IMR-90 (cell line): ENCODE data around the gene MAGEB10. TPM values are rescaled to one million over a fixed set of nuclear protein-coding genes. Genes with fewer than 3 reads are reported as not detected.
"Not testable (repeated sequence)": the region's sequence is repeated elsewhere in the genome, so short reads cannot be mapped to it uniquely, and the experiment has no call there.

Experiments used
- ATAC-seq: fragments of 200-7000 bp; cut with Tn5 transposase; 2 replicates; pipeline ENCODE4 v1.9.1; 2020; ENCODE audit warnings: low read depth, mild to moderate bottlenecking, moderate library complexity
- BruUV-seq: library from RNA; stranded (reverse); fragments of 400-500 nt; replicated peaks from 2 replicates; lab custom pipeline; 2021; lab: Mats Ljungman, UMichigan
- CTCF ChIA-PET: fragments of 300-600 bp; formaldehyde crosslinking; extraction: SDS; loops from one replicate; lab custom pipeline; 2021; ENCODE audit warnings: antibody characterized with exemption; lab: Yijun Ruan, JAX
- POLR2A ChIA-PET: fragments of 300-600 bp; sonication (Branson Sonifier 250); formaldehyde crosslinking; loops from one replicate; lab custom pipeline; 2022; ENCODE audit warnings: antibody characterized with exemption; ENCODE audit not compliant: unreplicated experiment; lab: Charles Lee
- DNase-seq: peaks from one replicate; pipeline ENCODE4 v3.0.0; 2013
- H2AFZ ChIP-seq: replicated peaks from 2 replicates; pipeline ENCODE3; 2013; ENCODE audit warnings: low read length, mild to moderate bottlenecking; ENCODE audit not compliant: poor library complexity
- H2AK5ac ChIP-seq: 2 replicates; pipeline ENCODE4 v1.6.1; 2013; ENCODE audit warnings: low read depth, low read length, inconsistent platforms
- H2AK9ac ChIP-seq: replicated peaks from 2 replicates; pipeline ENCODE3; 2013; ENCODE audit warnings: mild to moderate bottlenecking, low read depth, low read length, moderate library complexity; ENCODE audit not compliant: poor library complexity
- H2BK120ac ChIP-seq: 2 replicates; pipeline ENCODE4 v1.6.1; 2013; ENCODE audit warnings: low read depth, low read length, inconsistent platforms
- H2BK15ac ChIP-seq: 3 replicates; pipeline ENCODE4 v1.6.1; 2013; ENCODE audit warnings: low read depth, low read length, inconsistent platforms
- H2BK20ac ChIP-seq: 2 replicates; pipeline ENCODE4 v1.6.1; 2013; ENCODE audit warnings: low read depth, mild to moderate bottlenecking, inconsistent platforms, low read length, moderate library complexity
- H2BK5ac ChIP-seq: 2 replicates; pipeline ENCODE4 v1.6.1; 2013; ENCODE audit warnings: mild to moderate bottlenecking, low read depth, low read length, inconsistent platforms; ENCODE audit not compliant: poor library complexity, severe bottlenecking
- H3K14ac ChIP-seq: replicated peaks from 2 replicates; pipeline ENCODE4 v1.6.1; 2013; ENCODE audit warnings: low read depth, low read length, inconsistent platforms
- H3K18ac ChIP-seq: 2 replicates; pipeline ENCODE4 v1.6.1; 2013; ENCODE audit warnings: low read depth, low read length, control low read depth
- H3K23ac ChIP-seq: 2 replicates; pipeline ENCODE4 v1.6.1; 2013; ENCODE audit warnings: low read depth, low read length, inconsistent platforms
- H3K27ac ChIP-seq: 2 replicates; pipeline ENCODE4 v1.5.1; 2013; ENCODE audit warnings: mild to moderate bottlenecking, control low read depth, low read length; ENCODE audit not compliant: insufficient read depth
- H3K27me3 ChIP-seq: 2 replicates; pipeline ENCODE4 v1.6.1; 2013; ENCODE audit warnings: low read length; ENCODE audit not compliant: control insufficient read depth, insufficient read depth
- H3K36me3 ChIP-seq: 2 replicates; pipeline ENCODE4 v1.6.1; 2013; ENCODE audit warnings: low read length, mixed read lengths; ENCODE audit not compliant: control insufficient read depth, insufficient read depth
- H3K4ac ChIP-seq: 2 replicates; pipeline ENCODE4 v1.6.1; 2013; ENCODE audit warnings: low read depth, low read length, inconsistent platforms
- H3K4me1 ChIP-seq: 2 replicates; pipeline ENCODE4 v1.6.1; 2013; ENCODE audit warnings: low read length, mixed read lengths; ENCODE audit not compliant: control insufficient read depth, insufficient read depth
- H3K4me2 ChIP-seq: 2 replicates; pipeline ENCODE4 v1.6.1; 2013; ENCODE audit warnings: low read depth, mild to moderate bottlenecking, control low read depth, low read length, moderate library complexity
- H3K4me3 ChIP-seq: 2 replicates; pipeline ENCODE4 v1.5.1; 2013; ENCODE audit warnings: low read depth, mild to moderate bottlenecking, control low read depth, low read length, moderate library complexity; ENCODE audit not compliant: insufficient read depth
- H3K56ac ChIP-seq: 2 replicates; pipeline ENCODE4 v1.6.1; 2013; ENCODE audit warnings: low read length, inconsistent platforms; ENCODE audit not compliant: insufficient read depth; ENCODE audit errors: extremely low read depth
- H3K79me1 ChIP-seq, 2 experiments: 2 replicates each; pipeline ENCODE4 v1.6.1; 2013; ENCODE audit warnings: low read length in 2 of 2, inconsistent platforms in 1 of 2, low read depth in 1 of 2
- H3K9ac ChIP-seq: 2 replicates; pipeline ENCODE4 v1.6.1; 2013; ENCODE audit warnings: low read depth, low read length, control low read depth
- H3K9me1 ChIP-seq: 2 replicates; pipeline ENCODE4 v1.6.1; 2013; ENCODE audit warnings: low read length, inconsistent platforms; ENCODE audit not compliant: insufficient read depth
- H3K9me3 ChIP-seq: 2 replicates; pipeline ENCODE4 v1.6.1; 2013; ENCODE audit warnings: low read length; ENCODE audit not compliant: control insufficient read depth, insufficient read depth
- H4K20me1 ChIP-seq: 2 replicates; pipeline ENCODE4 v1.6.1; 2013; ENCODE audit warnings: low read length, inconsistent platforms; ENCODE audit not compliant: insufficient read depth
- H4K5ac ChIP-seq: 2 replicates; pipeline ENCODE4 v1.6.1; 2013; ENCODE audit warnings: mild to moderate bottlenecking, low read depth, low read length, control low read depth
- H4K8ac ChIP-seq, 2 experiments: 2 replicates each; pipeline ENCODE4 v1.6.1; 2013; ENCODE audit warnings: low read depth in 2 of 2, low read length in 2 of 2, control low read depth in 1 of 2, inconsistent platforms in 1 of 2
- H4K91ac ChIP-seq: 2 replicates; pipeline ENCODE4 v1.6.1; 2013; ENCODE audit warnings: low read depth, low read length, inconsistent platforms; ENCODE audit not compliant: insufficient read depth
- WGBS, 2 experiments: methylation state at CpG; one replicate each; pipeline versions ENCODE4 v1.1.5 to v1.1.7; 2013; ENCODE audit warnings: missing lambda C conversion rate in 2 of 2; ENCODE audit not compliant: insufficient read length in 1 of 2; ENCODE audit errors: extremely low coverage in 2 of 2; 5-methylcytosine and 5-hydroxymethylcytosine counted together
- dilution Hi-C: fragments of 300-500 bp; cut with HindIII; formaldehyde crosslinking; loops from one replicate; pipeline ENCODE4 v1.14.3; 2018; ENCODE audit warnings: low sequenced_read_pairs; ENCODE audit not compliant: unreplicated experiment
- in situ Hi-C: fragments of 300-500 bp; cut with MboI; formaldehyde crosslinking; loops from 3 replicates; pipeline ENCODE4 v1.14.3; 2019; ENCODE audit warnings: low sequenced_read_pairs, inconsistent platforms, mixed read lengths
- intact Hi-C: fragments of 100-400 bp; cut with micrococcal nuclease; formaldehyde crosslinking; loops from 2 replicates; pipeline ENCODE4 v1.10.0; 2022
- polyA plus RNA-seq, 3 experiments: library from polyadenylated mRNA; depleted of rRNA; stranded (reverse); fragments of >200 nt; gene quantifications; 2 replicates each; pipeline ENCODE4 v1.2.3, GENCODE V29; 2012; ENCODE audit warnings: low replicate concordance in 1 of 3
- total RNA-seq: library from RNA; depleted of rRNA; stranded (reverse); fragments of >200 nt; gene quantifications from 2 replicates; pipeline ENCODE4 v1.2.3, GENCODE V29; 2012

MAGEB10 gene
- total and polyA plus RNA-seq, 2 of the 4 experiments (the other 2 are of a cell fraction), result not detected

DNA sequence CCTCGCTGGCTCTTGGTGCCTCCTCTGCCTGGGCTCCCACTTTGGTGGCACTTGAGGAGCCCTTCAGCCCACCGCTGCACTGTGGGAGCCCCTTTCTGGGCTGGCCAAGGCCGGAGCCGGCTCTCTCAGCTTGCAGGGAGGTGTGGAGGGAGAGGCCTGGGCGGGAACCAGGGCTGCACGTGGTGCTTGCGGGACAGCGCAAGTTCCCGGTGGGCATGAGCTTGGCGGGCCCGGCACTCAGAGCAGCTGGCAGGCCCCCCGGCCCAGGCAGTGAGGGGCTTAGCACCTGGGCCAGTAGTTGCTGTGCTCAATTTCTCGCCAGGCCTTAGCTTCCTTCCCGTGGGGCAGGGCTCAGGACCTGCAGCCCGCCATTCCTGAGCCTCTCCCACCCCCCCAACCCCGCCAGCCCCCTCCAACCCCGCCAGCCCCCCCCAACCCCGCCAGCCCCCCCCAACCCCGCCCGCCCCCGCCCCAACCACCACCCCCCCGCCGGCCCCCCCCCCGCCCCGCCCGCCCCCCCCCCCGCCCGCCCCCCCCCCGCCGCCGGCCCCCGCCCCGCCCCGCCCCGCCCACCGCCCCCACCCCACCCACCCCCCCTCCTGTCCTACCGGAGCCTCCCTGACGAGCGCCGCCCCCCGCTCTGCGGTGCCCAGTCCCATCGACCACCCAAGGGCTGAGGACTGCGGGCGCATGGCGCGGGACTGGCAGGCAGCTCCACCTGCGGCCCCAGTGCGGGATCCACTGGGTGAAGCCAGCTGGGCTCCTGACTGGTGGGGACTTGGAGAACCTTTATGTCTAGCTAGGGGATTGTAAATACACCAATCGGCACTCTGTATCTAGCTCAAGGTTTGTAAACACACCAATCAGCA, 1.4 kb downstream of the MAGEB10 start:
- H3K9me1 ChIP-seq, H3K9me3 ChIP-seq, H2BK120ac ChIP-seq, H3K36me3 ChIP-seq, H4K20me1 ChIP-seq, CTCF ChIA-PET, POLR2A ChIA-PET, H3K4me2 ChIP-seq, DNase-seq, H3K79me1 ChIP-seq, H2BK5ac ChIP-seq, BruUV-seq, intact Hi-C loops, H3K27ac ChIP-seq, H2AK5ac ChIP-seq, H3K14ac ChIP-seq, H3K4me3 ChIP-seq, dilution Hi-C loops, H3K18ac ChIP-seq, ATAC-seq, H2BK20ac ChIP-seq, H3K4me1 ChIP-seq, H3K27me3 ChIP-seq, in situ Hi-C loops, H3K9ac ChIP-seq, H3K56ac ChIP-seq, H2AFZ ChIP-seq, H3K4ac ChIP-seq, H2AK9ac ChIP-seq, H4K5ac ChIP-seq, H2BK15ac ChIP-seq, H3K23ac ChIP-seq, H4K8ac ChIP-seq, H4K91ac ChIP-seq: not testable (repeated sequence)
- no CpG with 5 or more reads among the region's 50 CpGs for whole genome bisulfite sequencing, 2 experiments
